ENCODE data around the gene DTD1. TPM values are rescaled to one million over a fixed set of nuclear protein-coding genes. Genes with fewer than 3 reads are reported as not detected.

The DTD1 gene
- total RNA-seq, 1 experiment from 2014 or later: 14.3 TPM

GRCh38 chr20:18677126-18677525, 89.3 kb downstream of the DTD1 start:
- no peaks in the 10 kb centered on the region for H3K27me3 Mint-ChIP-seq (ENCODE audit: unreplicated experiment)
- no peak overlapping the region for H3K27ac Mint-ChIP-seq (ENCODE audit: unreplicated experiment)
- CTCF ChIA-PET: no interaction called here
- intact Hi-C loops (cut with micrococcal nuclease; ENCODE audit: unreplicated experiment): no loop called here
- no peak for DNase-seq
- H3K4me1 Mint-ChIP-seq (ENCODE audit: low read depth, unreplicated experiment): no peaks in the 10 kb centered on the region
- H3K9me3 Mint-ChIP-seq (ENCODE audit: low read depth, unreplicated experiment): no peaks in the 10 kb centered on the region
- H3K4me3 Mint-ChIP-seq (ENCODE audit: low read depth, unreplicated experiment): no peak overlapping the region
- TF ChIP-seq CTCF (IDR thresholded peaks at IDR 0.05; ENCODE audit: unreplicated experiment): no peak
- no TSS peak for BruUV-seq (replicated peaks)
- no peaks in the 10 kb centered on the region for H3K36me3 Mint-ChIP-seq (ENCODE audit: insufficient read depth, unreplicated experiment)

- CTCF ChIA-PET: no interaction called here
Observed at GRCh38 chr20:18678549-18679419, 90.9 kb downstream of the DTD1 start.

GRCh38 chr20:18683839-18684238, 96.0 kb downstream of the DTD1 start:
- Mint-ChIP-seq H3K27me3 (ENCODE audit: unreplicated experiment) (no peaks in the 10 kb centered on the region), H3K4me1 (ENCODE audit: low read depth, unreplicated experiment) (no peaks in the 10 kb centered on the region), H3K36me3 (ENCODE audit: insufficient read depth, unreplicated experiment) (no peaks in the 10 kb centered on the region), H3K9me3 (ENCODE audit: low read depth, unreplicated experiment) (no peaks in the 10 kb centered on the region), H3K27ac (ENCODE audit: unreplicated experiment) (no peak overlapping the region), H3K4me3 (ENCODE audit: low read depth, unreplicated experiment) (no peak overlapping the region)
- DNase-seq: no peak
- intact Hi-C loops (cut with micrococcal nuclease; ENCODE audit: unreplicated experiment): no loop called here
- no peak for TF ChIP-seq CTCF (IDR thresholded peaks at IDR 0.05; ENCODE audit: unreplicated experiment)
- CTCF ChIA-PET: no interaction called here
- no TSS peak for BruUV-seq (replicated peaks)

More at GRCh38 chr20:18678549-18679419, 90.9 kb downstream of the DTD1 start:
- no peaks in the 10 kb centered on the region for H3K36me3 Mint-ChIP-seq (ENCODE audit: insufficient read depth, unreplicated experiment)
- no peaks in the 10 kb centered on the region for H3K27me3 Mint-ChIP-seq (ENCODE audit: unreplicated experiment)
- H3K4me1 Mint-ChIP-seq (ENCODE audit: low read depth, unreplicated experiment): no peaks in the 10 kb centered on the region
- intact Hi-C loops (cut with micrococcal nuclease; ENCODE audit: unreplicated experiment): no loop called here
- TF ChIP-seq CTCF (IDR thresholded peaks at IDR 0.05; ENCODE audit: unreplicated experiment): no peak
- H3K4me3 Mint-ChIP-seq (ENCODE audit: low read depth, unreplicated experiment): no peak overlapping the region
- DNase-seq: no peak
- H3K27ac Mint-ChIP-seq (ENCODE audit: unreplicated experiment): no peak overlapping the region
- no peaks in the 10 kb centered on the region for H3K9me3 Mint-ChIP-seq (ENCODE audit: low read depth, unreplicated experiment)
- BruUV-seq (replicated peaks): no TSS peak

GRCh38 chr20:18684775-18685174, 96.9 kb downstream of the DTD1 start:
- no peaks in the 10 kb centered on the region for H3K9me3 Mint-ChIP-seq (ENCODE audit: low read depth, unreplicated experiment)
- DNase-seq: no peak
- TF ChIP-seq CTCF (IDR thresholded peaks at IDR 0.05; ENCODE audit: unreplicated experiment): no peak
- intact Hi-C loops (cut with micrococcal nuclease; ENCODE audit: unreplicated experiment): no loop called here
- BruUV-seq (replicated peaks): no TSS peak
- H3K27ac Mint-ChIP-seq (ENCODE audit: unreplicated experiment): no peak overlapping the region
- no peak overlapping the region for H3K4me3 Mint-ChIP-seq (ENCODE audit: low read depth, unreplicated experiment)
- no peaks in the 10 kb centered on the region for H3K36me3 Mint-ChIP-seq (ENCODE audit: insufficient read depth, unreplicated experiment)
- CTCF ChIA-PET: no interaction called here
- no peaks in the 10 kb centered on the region for H3K4me1 Mint-ChIP-seq (ENCODE audit: low read depth, unreplicated experiment)
- H3K27me3 Mint-ChIP-seq (ENCODE audit: unreplicated experiment): no peaks in the 10 kb centered on the region
